ENCODE results near the gene DNAJC22. TPM values are rescaled to one million over a fixed set of nuclear protein-coding genes. Genes with fewer than 3 reads are reported as not detected.
A peak's percentile ranks its signal among the peaks of the same experiment; 100 is the strongest.

Gene DNAJC22
- total and polyA plus RNA-seq, 9 of the 15 experiments (the other 6 are each of a cell fraction or from before 2014, with no cell fraction given), result 0.10 to 1.2 (median 0.47) TPM

DNA sequence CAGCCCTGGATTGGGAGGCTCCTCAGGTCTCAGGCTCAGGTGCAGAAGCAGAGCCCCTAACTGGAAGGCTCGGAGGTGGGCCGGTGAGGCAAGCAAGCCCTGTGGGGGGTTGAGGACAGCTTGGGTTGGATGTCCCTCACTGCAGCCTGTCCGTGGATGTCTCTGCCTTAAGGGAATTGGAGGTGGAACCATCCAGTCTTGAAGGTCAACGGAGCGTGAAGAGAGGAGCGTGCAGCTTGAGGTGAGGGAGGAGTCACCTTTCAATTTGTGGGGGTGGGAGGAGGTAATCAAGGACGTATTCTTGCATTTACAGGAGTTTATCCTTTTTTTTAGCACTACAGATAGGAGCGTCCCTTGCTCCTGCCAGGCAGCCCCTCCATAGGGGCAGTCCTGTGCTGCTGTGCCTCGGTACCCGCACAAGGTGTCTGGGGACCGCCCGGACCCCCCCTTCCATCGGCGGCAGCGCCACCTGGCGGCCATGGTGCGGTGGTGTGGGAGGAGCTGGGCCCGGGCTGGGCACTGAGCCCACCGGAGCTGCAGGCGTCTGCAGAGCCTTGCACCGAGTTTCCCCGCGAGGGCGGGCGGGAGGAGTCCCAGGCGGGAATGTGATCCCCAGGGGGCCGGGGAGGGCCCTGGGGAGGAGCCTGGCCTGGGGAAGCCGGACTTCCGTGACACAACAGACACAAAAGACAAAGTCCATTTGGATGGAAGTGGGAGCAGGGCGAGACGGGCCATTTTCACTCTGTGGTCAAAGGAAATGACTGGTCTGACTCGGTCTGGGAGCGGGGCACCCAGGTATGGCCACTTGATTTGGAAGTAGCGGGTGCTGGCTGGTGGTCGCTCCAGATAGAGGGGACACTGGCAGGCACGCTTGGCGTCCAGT, 864 bp downstream of the DNAJC22 start (continued):
- TF ChIP-seq OTX1 (CRISPR knock-in tag; IDR thresholded peaks at IDR 0.05) (no peak), FOXM1 (IDR thresholded peaks at IDR 0.05; ENCODE audit: low read depth) (0 out of 2 replicates have a peak, but pooled peaks have one; percentile 15), FOXM1 (CRISPR knock-in tag; IDR thresholded peaks at IDR 0.05; ENCODE audit: low read depth) (no peak), PHF8 (IDR thresholded peaks at IDR 0.05; ENCODE audit: borderline replicate concordance, low read length) (no peak; the same call in 1 of the 2 replicates), NR2F6 (CRISPR knock-in tag; IDR thresholded peaks at IDR 0.05) (no peak), KDM5B (IDR thresholded peaks at IDR 0.05; ENCODE audit: insufficient replicate concordance, low read depth, low read length) (no peak), RBM15 (IDR thresholded peaks at IDR 0.05; ENCODE audit: insufficient read depth, low read length) (no peak), XRCC4 (IDR thresholded peaks at IDR 0.05; ENCODE audit: extremely low read depth, insufficient read depth, insufficient read length) (no peak), ZNF696 (CRISPR knock-in tag; conservative IDR thresholded peaks at IDR 0.05) (no peak)
- TF ChIP-seq, protein P1, sequence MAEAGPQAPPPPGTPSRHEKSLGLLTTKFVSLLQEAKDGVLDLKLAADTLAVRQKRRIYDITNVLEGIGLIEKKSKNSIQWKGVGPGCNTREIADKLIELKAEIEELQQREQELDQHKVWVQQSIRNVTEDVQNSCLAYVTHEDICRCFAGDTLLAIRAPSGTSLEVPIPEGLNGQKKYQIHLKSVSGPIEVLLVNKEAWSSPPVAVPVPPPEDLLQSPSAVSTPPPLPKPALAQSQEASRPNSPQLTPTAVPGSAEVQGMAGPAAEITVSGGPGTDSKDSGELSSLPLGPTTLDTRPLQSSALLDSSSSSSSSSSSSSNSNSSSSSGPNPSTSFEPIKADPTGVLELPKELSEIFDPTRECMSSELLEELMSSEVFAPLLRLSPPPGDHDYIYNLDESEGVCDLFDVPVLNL (CRISPR knock-in tag; IDR thresholded peaks at IDR 0.05; ENCODE audit: low read depth), result no peak
- TF ChIP-seq, protein P2, sequence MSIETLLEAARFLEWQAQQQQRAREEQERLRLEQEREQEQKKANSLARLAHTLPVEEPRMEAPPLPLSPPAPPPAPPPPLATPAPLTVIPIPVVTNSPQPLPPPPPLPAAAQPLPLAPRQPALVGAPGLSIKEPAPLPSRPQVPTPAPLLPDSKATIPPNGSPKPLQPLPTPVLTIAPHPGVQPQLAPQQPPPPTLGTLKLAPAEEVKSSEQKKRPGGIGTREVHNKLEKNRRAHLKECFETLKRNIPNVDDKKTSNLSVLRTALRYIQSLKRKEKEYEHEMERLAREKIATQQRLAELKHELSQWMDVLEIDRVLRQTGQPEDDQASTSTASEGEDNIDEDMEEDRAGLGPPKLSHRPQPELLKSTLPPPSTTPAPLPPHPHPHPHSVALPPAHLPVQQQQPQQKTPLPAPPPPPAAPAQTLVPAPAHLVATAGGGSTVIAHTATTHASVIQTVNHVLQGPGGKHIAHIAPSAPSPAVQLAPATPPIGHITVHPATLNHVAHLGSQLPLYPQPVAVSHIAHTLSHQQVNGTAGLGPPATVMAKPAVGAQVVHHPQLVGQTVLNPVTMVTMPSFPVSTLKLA (conservative IDR thresholded peaks at IDR 0.05), result no peak
- TF ChIP-seq, protein P3, sequence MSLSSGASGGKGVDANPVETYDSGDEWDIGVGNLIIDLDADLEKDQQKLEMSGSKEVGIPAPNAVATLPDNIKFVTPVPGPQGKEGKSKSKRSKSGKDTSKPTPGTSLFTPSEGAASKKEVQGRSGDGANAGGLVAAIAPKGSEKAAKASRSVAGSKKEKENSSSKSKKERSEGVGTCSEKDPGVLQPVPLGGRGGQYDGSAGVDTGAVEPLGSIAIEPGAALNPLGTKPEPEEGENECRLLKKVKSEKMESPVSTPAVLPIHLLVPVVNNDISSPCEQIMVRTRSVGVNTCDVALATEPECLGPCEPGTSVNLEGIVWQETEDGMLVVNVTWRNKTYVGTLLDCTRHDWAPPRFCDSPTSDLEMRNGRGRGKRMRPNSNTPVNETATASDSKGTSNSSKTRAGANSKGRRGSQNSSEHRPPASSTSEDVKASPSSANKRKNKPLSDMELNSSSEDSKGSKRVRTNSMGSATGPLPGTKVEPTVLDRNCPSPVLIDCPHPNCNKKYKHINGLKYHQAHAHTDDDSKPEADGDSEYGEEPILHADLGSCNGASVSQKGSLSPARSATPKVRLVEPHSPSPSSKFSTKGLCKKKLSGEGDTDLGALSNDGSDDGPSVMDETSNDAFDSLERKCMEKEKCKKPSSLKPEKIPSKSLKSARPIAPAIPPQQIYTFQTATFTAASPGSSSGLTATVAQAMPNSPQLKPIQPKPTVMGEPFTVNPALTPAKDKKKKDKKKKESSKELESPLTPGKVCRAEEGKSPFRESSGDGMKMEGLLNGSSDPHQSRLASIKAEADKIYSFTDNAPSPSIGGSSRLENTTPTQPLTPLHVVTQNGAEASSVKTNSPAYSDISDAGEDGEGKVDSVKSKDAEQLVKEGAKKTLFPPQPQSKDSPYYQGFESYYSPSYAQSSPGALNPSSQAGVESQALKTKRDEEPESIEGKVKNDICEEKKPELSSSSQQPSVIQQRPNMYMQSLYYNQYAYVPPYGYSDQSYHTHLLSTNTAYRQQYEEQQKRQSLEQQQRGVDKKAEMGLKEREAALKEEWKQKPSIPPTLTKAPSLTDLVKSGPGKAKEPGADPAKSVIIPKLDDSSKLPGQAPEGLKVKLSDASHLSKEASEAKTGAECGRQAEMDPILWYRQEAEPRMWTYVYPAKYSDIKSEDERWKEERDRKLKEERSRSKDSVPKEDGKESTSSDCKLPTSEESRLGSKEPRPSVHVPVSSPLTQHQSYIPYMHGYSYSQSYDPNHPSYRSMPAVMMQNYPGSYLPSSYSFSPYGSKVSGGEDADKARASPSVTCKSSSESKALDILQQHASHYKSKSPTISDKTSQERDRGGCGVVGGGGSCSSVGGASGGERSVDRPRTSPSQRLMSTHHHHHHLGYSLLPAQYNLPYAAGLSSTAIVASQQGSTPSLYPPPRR (CRISPR knock-in tag; IDR thresholded peaks at IDR 0.05; ENCODE audit: borderline replicate concordance), result no peak
- TF ChIP-seq, protein P4, sequence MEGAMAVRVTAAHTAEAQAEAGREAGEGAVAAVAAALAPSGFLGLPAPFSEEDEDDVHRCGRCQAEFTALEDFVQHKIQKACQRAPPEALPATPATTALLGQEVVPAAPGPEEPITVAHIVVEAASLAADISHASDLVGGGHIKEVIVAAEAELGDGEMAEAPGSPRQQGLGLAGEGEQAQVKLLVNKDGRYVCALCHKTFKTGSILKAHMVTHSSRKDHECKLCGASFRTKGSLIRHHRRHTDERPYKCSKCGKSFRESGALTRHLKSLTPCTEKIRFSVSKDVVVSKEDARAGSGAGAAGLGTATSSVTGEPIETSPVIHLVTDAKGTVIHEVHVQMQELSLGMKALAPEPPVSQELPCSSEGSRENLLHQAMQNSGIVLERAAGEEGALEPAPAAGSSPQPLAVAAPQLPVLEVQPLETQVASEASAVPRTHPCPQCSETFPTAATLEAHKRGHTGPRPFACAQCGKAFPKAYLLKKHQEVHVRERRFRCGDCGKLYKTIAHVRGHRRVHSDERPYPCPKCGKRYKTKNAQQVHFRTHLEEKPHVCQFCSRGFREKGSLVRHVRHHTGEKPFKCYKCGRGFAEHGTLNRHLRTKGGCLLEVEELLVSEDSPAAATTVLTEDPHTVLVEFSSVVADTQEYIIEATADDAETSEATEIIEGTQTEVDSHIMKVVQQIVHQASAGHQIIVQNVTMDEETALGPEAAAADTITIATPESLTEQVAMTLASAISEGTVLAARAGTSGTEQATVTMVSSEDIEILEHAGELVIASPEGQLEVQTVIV (CRISPR knock-in tag; IDR thresholded peaks at IDR 0.05; ENCODE audit: borderline replicate concordance), result no peak
